GM18505 (cell line): ENCODE results near the gene SDHAF3.

ENCODE experiments used
- ATAC-seq: cut with Tn5 transposase; IDR thresholded peaks from one replicate; pipeline ENCODE4 v1.9.1; 2021; ENCODE audit not compliant: unreplicated experiment
- POLR2A ChIP-seq: IDR thresholded peaks from 4 replicates; pipeline ENCODE4 v1.6.1; 2011; ENCODE audit warnings: borderline replicate concordance; ENCODE audit not compliant: insufficient read depth, insufficient read length; ENCODE audit errors: extremely low read depth

Gene SDHAF3

GRCh38 chr7:97204821-97205220 lies 87.3 kb downstream of the SDHAF3 start:
- TF ChIP-seq POLR2A: no peak
- ATAC-seq: no peak

GRCh38 chr7:97215556-97215955 lies 98.1 kb downstream of the SDHAF3 start:
- TF ChIP-seq POLR2A: no peak
- ATAC-seq: no peak

GRCh38 chr7:97218767-97219166 lies 101.3 kb downstream of the SDHAF3 start:
- no peak for TF ChIP-seq POLR2A
- ATAC-seq: no peak

- no peak for ATAC-seq
- TF ChIP-seq POLR2A: no peak
Observed at GRCh38 chr7:97219237-97219636, 101.7 kb downstream of the SDHAF3 start.

GRCh38 chr7:97224316-97224715 lies 106.8 kb downstream of the SDHAF3 start:
- ATAC-seq: no peak
- TF ChIP-seq POLR2A: no peak

- peak; percentile 95 for ATAC-seq
- no peak for TF ChIP-seq POLR2A
Observed at GRCh38 chr7:97226541-97226940, 109.0 kb downstream of the SDHAF3 start.
